GM23248 (cell line): ENCODE data around the gene TAPBP. TPM values are rescaled to one million over a fixed set of nuclear protein-coding genes. Genes with fewer than 3 reads are reported as not detected.

Experiments used
- DNase-seq: peaks from one replicate; pipeline ENCODE4 v3.0.0-alpha.2; 2015
- H2AFZ ChIP-seq: fragments of 200-600 bp; sonication (generic); 2 replicates; pipeline ENCODE4 v1.6.1; 2016; ENCODE audit warnings: antibody characterized with exemption
- H3F3A ChIP-seq: fragments of 200-600 bp; sonication (generic); 2 replicates; pipeline ENCODE4 v1.6.1; 2016; ENCODE audit warnings: mild to moderate bottlenecking, antibody characterized with exemption, mixed run types; ENCODE audit not compliant: insufficient read depth
- H3K27ac ChIP-seq: fragments of 200-600 bp; sonication (generic); 2 replicates; pipeline ENCODE4 v1.5.1; 2016; ENCODE audit warnings: mild to moderate bottlenecking
- H3K27me3 ChIP-seq: fragments of 200-600 bp; sonication (generic); replicated peaks from 2 replicates; pipeline ENCODE4 v1.6.1; 2016; ENCODE audit warnings: mild to moderate bottlenecking; ENCODE audit not compliant: insufficient read depth
- H3K36me3 ChIP-seq: fragments of 200-600 bp; sonication (generic); 2 replicates; pipeline ENCODE4 v1.6.1; 2016; ENCODE audit warnings: low read depth, mild to moderate bottlenecking
- H3K4me1 ChIP-seq: fragments of 200-600 bp; sonication (generic); 2 replicates; pipeline ENCODE4 v1.6.1; 2016; ENCODE audit warnings: mild to moderate bottlenecking; ENCODE audit not compliant: insufficient read depth
- H3K4me2 ChIP-seq: fragments of 200-600 bp; sonication (generic); one replicate; pipeline ENCODE4 v1.6.1; 2016; ENCODE audit warnings: mild to moderate bottlenecking; ENCODE audit not compliant: unreplicated experiment
- H3K4me3 ChIP-seq: fragments of 200-600 bp; sonication (generic); 2 replicates; pipeline ENCODE4 v1.5.1; 2016; ENCODE audit warnings: mild to moderate bottlenecking
- H3K79me2 ChIP-seq: fragments of 200-600 bp; sonication (generic); 2 replicates; pipeline ENCODE4 v1.6.1; 2016; ENCODE audit warnings: mild to moderate bottlenecking; ENCODE audit not compliant: insufficient read depth
- H3K9ac ChIP-seq: fragments of 200-600 bp; sonication (generic); 2 replicates; pipeline ENCODE4 v1.6.1; 2016; ENCODE audit warnings: mild to moderate bottlenecking
- H3K9me2 ChIP-seq: fragments of 200-600 bp; sonication (generic); 2 replicates; pipeline ENCODE4 v1.6.1; 2016; ENCODE audit warnings: mixed run types, mild to moderate bottlenecking, moderate library complexity; ENCODE audit not compliant: insufficient read depth
- H3K9me3 ChIP-seq: fragments of 200-600 bp; sonication (generic); one replicate; pipeline ENCODE4 v1.6.1; 2017; ENCODE audit warnings: low read depth
- H4K20me1 ChIP-seq: fragments of 200-600 bp; sonication (generic); 2 replicates; pipeline ENCODE4 v1.6.0; 2016; ENCODE audit not compliant: insufficient read depth
- EZH2 ChIP-seq: fragments of 200-600 bp; sonication (generic); IDR thresholded peaks from 2 replicates; pipeline ENCODE4 v1.6.1; 2018; ENCODE audit warnings: antibody characterized with exemption, mild to moderate bottlenecking; ENCODE audit not compliant: insufficient read depth, poor library complexity, severe bottlenecking
- EZH2phosphoT487 ChIP-seq: fragments of 200-600 bp; sonication (generic); IDR thresholded peaks from 2 replicates; pipeline ENCODE4 v1.6.1; 2018; ENCODE audit warnings: antibody characterized with exemption, moderate library complexity, mild to moderate bottlenecking, low read depth; ENCODE audit not compliant: insufficient read depth
- WGBS, 2 experiments: methylation state at CpG; one replicate each; pipeline ENCODE4 v1.1.6; 2015 to 2017; ENCODE audit warnings: low lambda C conversion rate in 2 of 2, low coverage in 1 of 2; ENCODE audit errors: missing lambda C conversion rate in 2 of 2; 5-methylcytosine and 5-hydroxymethylcytosine counted together
- in situ Hi-C: fragments of 300-500 bp; cut with MboI; formaldehyde crosslinking; loops from 2 replicates; pipeline ENCODE4 v1.15.0; 2020
- polyA plus RNA-seq: library from polyadenylated mRNA; unstranded; fragments of >200 nt; fragmentation: Nextera tagmentation; extraction: Ambion mirVana; gene quantifications from 2 replicates; pipeline ENCODE4 v1.2.1, GENCODE V29; 2016
- total RNA-seq: library from RNA; depleted of rRNA; stranded (reverse); fragments of >200 nt; shearing (Covaris generic); gene quantifications from 2 replicates; pipeline ENCODE4 v1.2.3, GENCODE V29; 2014

The TAPBP gene
- total and polyA plus RNA-seq, 2 experiments from 2014 or later: 68.7 to 75.8 TPM

GRCh38 chr6:33336495-33336894 lies 22.6 kb upstream of the TAPBP start:
- Histone ChIP-seq H3K4me2 (no peak overlapping the region), H3K36me3 (no peaks in the 10 kb centered on the region), H3K27ac (no peak overlapping the region), H3K9me3 (no peaks in the 10 kb centered on the region), H3F3A (no peaks in the 10 kb centered on the region), H3K27me3 (no peaks in the 10 kb centered on the region), H3K4me1 (no peaks in the 10 kb centered on the region), H4K20me1 (no peaks in the 10 kb centered on the region), H3K9ac (no peak overlapping the region), H3K4me3 (no peak overlapping the region), H3K9me2 (no peaks in the 10 kb centered on the region), H3K79me2 (no peaks in the 10 kb centered on the region), H2AFZ (no peak overlapping the region)
- DNase-seq: no peak
- TF ChIP-seq EZH2phosphoT487 (no peak), EZH2 (no peak)
- in situ Hi-C loops: no loop called here
- WGBS, 2 experiments: 58 to 63% methylated on average over 3 of the region's 3 CpGs

- Histone ChIP-seq H3K9ac (no peak overlapping the region), H3K4me1 (no peaks in the 10 kb centered on the region), H3F3A (no peaks in the 10 kb centered on the region), H3K27ac (no peak overlapping the region), H3K4me2 (no peak overlapping the region), H3K27me3 (no peaks in the 10 kb centered on the region), H4K20me1 (no peaks in the 10 kb centered on the region), H3K79me2 (no peaks in the 10 kb centered on the region), H3K9me2 (no peaks in the 10 kb centered on the region), H2AFZ (no peak overlapping the region), H3K9me3 (no peaks in the 10 kb centered on the region), H3K4me3 (no peak overlapping the region), H3K36me3 (no peaks in the 10 kb centered on the region)
- TF ChIP-seq EZH2 (no peak), EZH2phosphoT487 (no peak)
- no peak for DNase-seq
- in situ Hi-C loops: no loop called here
- WGBS, 2 experiments: 26 to 27% methylated on average over 4 of the region's 4 CpGs
Observed at GRCh38 chr6:33335916-33336315, 22.0 kb upstream of the TAPBP start.

DNA sequence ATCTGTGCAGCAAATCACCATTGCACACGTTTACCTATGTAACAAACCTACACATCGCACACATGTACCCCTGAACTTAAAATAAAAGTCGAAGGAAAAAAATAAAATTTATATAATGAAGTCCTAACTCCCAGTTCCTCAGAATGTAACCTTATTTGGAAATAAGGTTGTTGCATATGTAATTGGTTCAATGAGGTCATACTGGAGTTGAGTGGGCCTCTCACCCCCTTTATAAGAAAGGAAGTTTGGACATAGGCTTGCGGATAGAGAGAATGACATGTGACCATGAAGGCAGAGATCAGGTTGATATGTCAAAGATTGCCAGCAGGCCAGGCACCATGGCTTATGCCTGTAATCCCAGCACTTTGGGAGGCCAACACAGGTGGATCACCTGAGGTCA lies 19.8 kb upstream of the TAPBP start:
- H3K9me2 ChIP-seq: no peaks in the 10 kb centered on the region
- H3K4me3 ChIP-seq: no peak overlapping the region
- H3K4me1 ChIP-seq: no peaks in the 10 kb centered on the region
- WGBS, 2 experiments: 91 to 93% methylated on average over 4 of the region's 4 CpGs
- no peak for DNase-seq
- no peak overlapping the region for H3K9ac ChIP-seq
- no peak for TF ChIP-seq EZH2
- TF ChIP-seq EZH2phosphoT487: no peak
- H3K4me2 ChIP-seq: no peak overlapping the region
- H2AFZ ChIP-seq: no peak overlapping the region
- no peaks in the 10 kb centered on the region for H3F3A ChIP-seq
- no peaks in the 10 kb centered on the region for H4K20me1 ChIP-seq
- no peak overlapping the region for H3K27ac ChIP-seq
- H3K9me3 ChIP-seq: no peaks in the 10 kb centered on the region
- no peaks in the 10 kb centered on the region for H3K27me3 ChIP-seq
- H3K79me2 ChIP-seq: no peaks in the 10 kb centered on the region
- H3K36me3 ChIP-seq: no peaks in the 10 kb centered on the region
- in situ Hi-C loops: no loop called here

- H3K9me2 ChIP-seq: no peaks in the 10 kb centered on the region
- H3K36me3 ChIP-seq: no peaks in the 10 kb centered on the region
- WGBS, 2 experiments: 73% methylated on average over 9 to 10 of the region's 10 CpGs
- H3K9me3 ChIP-seq: no peaks in the 10 kb centered on the region
- DNase-seq: no peak
- H3K27me3 ChIP-seq: no peaks in the 10 kb centered on the region
- in situ Hi-C loops: no loop called here
- no peaks in the 10 kb centered on the region for H3K79me2 ChIP-seq
- no peak overlapping the region for H2AFZ ChIP-seq
- no peak overlapping the region for H3K4me2 ChIP-seq
- no peaks in the 10 kb centered on the region for H3K4me1 ChIP-seq
- TF ChIP-seq EZH2phosphoT487 (no peak), EZH2 (no peak)
- H3F3A ChIP-seq: no peaks in the 10 kb centered on the region
- no peaks in the 10 kb centered on the region for H4K20me1 ChIP-seq
- H3K9ac ChIP-seq: no peak overlapping the region
- no peak overlapping the region for H3K27ac ChIP-seq
- H3K4me3 ChIP-seq: no peak overlapping the region
Observed at GRCh38 chr6:33330736-33331135, 16.9 kb upstream of the TAPBP start.

DNA sequence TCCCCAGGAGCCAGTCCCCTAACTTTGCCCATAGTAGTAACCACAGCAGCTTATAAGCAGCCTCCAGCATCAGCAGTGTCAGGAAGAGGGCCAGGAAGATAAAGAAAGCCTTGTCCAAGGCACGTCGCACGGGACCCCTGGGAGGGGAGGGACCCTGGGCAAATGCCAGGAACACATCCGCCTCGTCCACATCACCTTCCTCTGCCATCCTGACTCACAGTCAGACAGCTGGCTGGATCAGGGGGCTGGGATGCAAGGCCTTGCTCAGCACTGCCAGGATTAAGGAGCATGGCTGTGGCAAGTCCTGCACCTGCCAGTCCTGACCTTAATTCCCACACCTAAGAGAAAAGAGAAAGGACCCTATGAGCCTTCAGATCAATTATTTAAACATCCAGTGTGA lies 15.2 kb upstream of the TAPBP start:
- DNase-seq: no peak
- no peaks in the 10 kb centered on the region for H3K79me2 ChIP-seq
- no peaks in the 10 kb centered on the region for H3K9me2 ChIP-seq
- TF ChIP-seq EZH2phosphoT487 (no peak), EZH2 (no peak)
- H3F3A ChIP-seq: no peaks in the 10 kb centered on the region
- H3K27ac ChIP-seq: no peak overlapping the region
- no peak overlapping the region for H3K4me2 ChIP-seq
- H2AFZ ChIP-seq: no peak overlapping the region
- H3K27me3 ChIP-seq: no peaks in the 10 kb centered on the region
- in situ Hi-C loops: no loop called here
- 19 to 26% methylated on average over 5 of the region's 5 CpGs for WGBS, 2 experiments
- H3K9ac ChIP-seq: no peak overlapping the region
- H3K9me3 ChIP-seq: no peaks in the 10 kb centered on the region
- no peaks in the 10 kb centered on the region for H3K36me3 ChIP-seq
- H3K4me3 ChIP-seq: no peak overlapping the region
- no peaks in the 10 kb centered on the region for H3K4me1 ChIP-seq
- H4K20me1 ChIP-seq: no peaks in the 10 kb centered on the region
